ENCODE data around the gene PCED1B.
"Not testable (repeated sequence)": the region's sequence is repeated elsewhere in the genome, so short reads cannot be mapped to it uniquely, and the experiment has no call there.

Gene PCED1B

GRCh38 chr12:47214001-47214619 lies 134.7 kb downstream of the PCED1B start:
- Histone ChIP-seq H3K9me3 (ENCODE audit: control insufficient read depth in 2 of 2, low read length in 2 of 2) (no peaks in the 10 kb centered on the region), H3K27me3 (ENCODE audit: control insufficient read depth in 2 of 2, insufficient read depth in 2 of 2, low read length in 2 of 2) (no peaks in the 10 kb centered on the region), H3K27ac (ENCODE audit: low read depth in 2 of 2, low read length in 2 of 2) (peak overlapping the region in 1 of 2 donors; percentile 13), H3K36me3 (ENCODE audit: control insufficient read depth in 2 of 2, insufficient read depth in 2 of 2, low read length in 2 of 2) (no peaks in the 10 kb centered on the region), H3K4me1 (ENCODE audit: control insufficient read depth in 2 of 2, insufficient read depth in 2 of 2, low read length in 2 of 2) (no peaks in the 10 kb centered on the region), H3K4me3 (ENCODE audit: low read length in 2 of 2) (peak overlapping the region in 1 of 2 donors; percentile 4), H3K9ac (ENCODE audit: low read depth in 1 of 2, low read length in 2 of 2) (no peak overlapping the region)

- no peaks in the 10 kb centered on the region for H3K27me3 ChIP-seq (ENCODE audit: control insufficient read depth in 2 of 2, insufficient read depth in 2 of 2, low read length in 2 of 2)
- peak overlapping the region; percentile 43 to 69 for H3K4me3 ChIP-seq (ENCODE audit: low read length in 2 of 2)
- H3K9me3 ChIP-seq (ENCODE audit: control insufficient read depth in 2 of 2, low read length in 2 of 2) = no peaks in the 10 kb centered on the region
- no peaks in the 10 kb centered on the region for H3K4me1 ChIP-seq (ENCODE audit: control insufficient read depth in 2 of 2, insufficient read depth in 2 of 2, low read length in 2 of 2)
- H3K36me3 ChIP-seq (ENCODE audit: control insufficient read depth in 2 of 2, insufficient read depth in 2 of 2, low read length in 2 of 2) = no peaks in the 10 kb centered on the region
- H3K9ac ChIP-seq (ENCODE audit: low read depth in 1 of 2, low read length in 2 of 2) = no peak overlapping the region
- no peak overlapping the region for H3K27ac ChIP-seq (ENCODE audit: low read depth in 2 of 2, low read length in 2 of 2)
These were observed 135.3 kb downstream of the PCED1B start for GRCh38 chr12:47214771-47215170.

- H3K4me3 ChIP-seq (ENCODE audit: low read length in 2 of 2) = peak overlapping the region in 1 of 2 donors; percentile 69
- H3K9ac ChIP-seq (ENCODE audit: low read depth in 1 of 2, low read length in 2 of 2) = peak overlapping the region; percentile 11 to 49
- H3K9me3 ChIP-seq (ENCODE audit: control insufficient read depth in 2 of 2, low read length in 2 of 2) = no peaks in the 10 kb centered on the region
- H3K27me3 ChIP-seq (ENCODE audit: control insufficient read depth in 2 of 2, insufficient read depth in 2 of 2, low read length in 2 of 2) = no peaks in the 10 kb centered on the region
- peak overlapping the region; percentile 58 to 78 for H3K27ac ChIP-seq (ENCODE audit: low read depth in 2 of 2, low read length in 2 of 2)
- no peaks in the 10 kb centered on the region for H3K4me1 ChIP-seq (ENCODE audit: control insufficient read depth in 2 of 2, insufficient read depth in 2 of 2, low read length in 2 of 2)
- no peaks in the 10 kb centered on the region for H3K36me3 ChIP-seq (ENCODE audit: control insufficient read depth in 2 of 2, insufficient read depth in 2 of 2, low read length in 2 of 2)
These were observed 136.8 kb downstream of the PCED1B start for GRCh38 chr12:47216150-47216677.

GRCh38 chr12:47217595-47217869 lies 138.1 kb downstream of the PCED1B start:
- H3K27ac ChIP-seq (ENCODE audit: low read depth in 2 of 2, low read length in 2 of 2); H3K9me3 ChIP-seq (ENCODE audit: control insufficient read depth in 2 of 2, low read length in 2 of 2); H3K4me1 ChIP-seq (ENCODE audit: control insufficient read depth in 2 of 2, insufficient read depth in 2 of 2, low read length in 2 of 2); H3K27me3 ChIP-seq (ENCODE audit: control insufficient read depth in 2 of 2, insufficient read depth in 2 of 2, low read length in 2 of 2); H3K9ac ChIP-seq (ENCODE audit: low read depth in 1 of 2, low read length in 2 of 2); H3K36me3 ChIP-seq (ENCODE audit: control insufficient read depth in 2 of 2, insufficient read depth in 2 of 2, low read length in 2 of 2): not testable (repeated sequence)
- H3K4me3 ChIP-seq (ENCODE audit: low read length in 2 of 2) = peak overlapping the region; percentile 46 to 58

- Histone ChIP-seq H3K27me3 (ENCODE audit: control insufficient read depth in 2 of 2, insufficient read depth in 2 of 2, low read length in 2 of 2) (no peaks in the 10 kb centered on the region), H3K27ac (ENCODE audit: low read depth in 2 of 2, low read length in 2 of 2) (peak overlapping the region in 1 of 2 donors; percentile 10), H3K36me3 (ENCODE audit: control insufficient read depth in 2 of 2, insufficient read depth in 2 of 2, low read length in 2 of 2) (no peaks in the 10 kb centered on the region), H3K4me1 (ENCODE audit: control insufficient read depth in 2 of 2, insufficient read depth in 2 of 2, low read length in 2 of 2) (peaks cover 5 to 7% of the 10 kb centered on the region in 2 donors), H3K9ac (ENCODE audit: low read depth in 1 of 2, low read length in 2 of 2) (no peak overlapping the region), H3K4me3 (ENCODE audit: low read length in 2 of 2) (peak overlapping the region; percentile 46 to 58), H3K9me3 (ENCODE audit: control insufficient read depth in 2 of 2, low read length in 2 of 2) (no peaks in the 10 kb centered on the region)
These were observed 138.8 kb downstream of the PCED1B start for GRCh38 chr12:47218191-47218654.

DNA sequence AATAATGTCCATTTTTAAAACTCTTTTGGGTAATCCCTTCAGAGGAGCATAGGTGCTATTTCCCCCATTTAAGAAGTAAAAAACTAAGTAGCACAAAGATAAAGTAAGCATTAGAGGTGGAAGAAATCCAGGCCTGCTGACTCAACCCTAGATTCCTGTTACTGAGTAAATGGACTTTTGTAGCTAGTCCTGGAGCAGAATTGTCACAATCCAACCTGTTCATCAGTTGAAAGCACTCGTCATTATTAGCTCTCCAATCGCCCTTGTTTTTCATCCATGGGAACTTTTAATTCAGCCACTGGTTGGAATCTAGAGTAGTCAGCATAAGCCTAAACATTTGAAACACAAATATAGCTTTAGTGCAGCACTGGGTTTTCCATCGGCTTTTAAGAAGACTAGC lies 139.8 kb downstream of the PCED1B start:
- H3K27me3 ChIP-seq (ENCODE audit: control insufficient read depth in 2 of 2, insufficient read depth in 2 of 2, low read length in 2 of 2) = no peaks in the 10 kb centered on the region
- peak overlapping the region in 1 of 2 donors; percentile 9 for H3K4me3 ChIP-seq (ENCODE audit: low read length in 2 of 2)
- H3K9ac ChIP-seq (ENCODE audit: low read depth in 1 of 2, low read length in 2 of 2) = no peak overlapping the region
- H3K27ac ChIP-seq (ENCODE audit: low read depth in 2 of 2, low read length in 2 of 2) = no peak overlapping the region
- H3K9me3 ChIP-seq (ENCODE audit: control insufficient read depth in 2 of 2, low read length in 2 of 2) = no peaks in the 10 kb centered on the region
- H3K36me3 ChIP-seq (ENCODE audit: control insufficient read depth in 2 of 2, insufficient read depth in 2 of 2, low read length in 2 of 2) = no peaks in the 10 kb centered on the region
- peaks cover 11 to 13% of the 10 kb centered on the region in 2 donors for H3K4me1 ChIP-seq (ENCODE audit: control insufficient read depth in 2 of 2, insufficient read depth in 2 of 2, low read length in 2 of 2)

DNA sequence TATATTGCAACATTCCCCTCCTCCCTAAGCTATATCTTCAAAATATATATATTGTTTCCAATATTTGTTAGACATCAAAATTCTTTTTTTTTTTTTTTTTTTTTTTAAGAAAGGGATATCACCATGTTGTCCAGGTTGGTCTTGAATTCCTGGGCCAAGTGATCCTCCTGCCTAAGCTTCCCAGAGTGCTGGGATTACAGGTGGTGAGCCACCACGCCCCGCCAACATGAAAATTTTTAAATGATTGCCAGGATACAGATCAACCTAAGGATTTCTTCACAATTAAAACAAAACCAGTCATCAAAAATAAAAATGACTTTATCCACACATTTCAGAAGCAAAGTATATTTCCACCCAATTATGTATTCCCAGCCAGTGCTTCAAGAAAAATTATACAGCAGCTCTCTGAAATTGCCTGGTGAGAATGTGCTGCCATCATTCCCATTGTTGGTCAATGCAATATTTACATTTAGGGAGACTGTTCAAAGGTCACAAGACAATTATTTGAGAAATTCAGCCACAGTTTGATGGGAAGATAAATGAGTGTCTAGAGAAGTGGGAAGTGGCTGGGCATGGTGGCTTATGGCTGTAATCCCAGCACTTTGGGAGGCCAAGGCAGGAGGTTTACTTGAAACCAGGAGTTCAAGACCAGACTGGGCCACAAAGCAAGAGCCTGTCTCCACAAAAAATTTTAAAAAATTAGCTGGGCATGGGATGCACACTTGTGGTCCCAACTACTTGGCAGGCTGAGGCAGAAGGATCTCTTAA lies 142.0 kb downstream of the PCED1B start:
- H3K27ac ChIP-seq (ENCODE audit: low read depth in 2 of 2, low read length in 2 of 2) = no peak overlapping the region

DNA sequence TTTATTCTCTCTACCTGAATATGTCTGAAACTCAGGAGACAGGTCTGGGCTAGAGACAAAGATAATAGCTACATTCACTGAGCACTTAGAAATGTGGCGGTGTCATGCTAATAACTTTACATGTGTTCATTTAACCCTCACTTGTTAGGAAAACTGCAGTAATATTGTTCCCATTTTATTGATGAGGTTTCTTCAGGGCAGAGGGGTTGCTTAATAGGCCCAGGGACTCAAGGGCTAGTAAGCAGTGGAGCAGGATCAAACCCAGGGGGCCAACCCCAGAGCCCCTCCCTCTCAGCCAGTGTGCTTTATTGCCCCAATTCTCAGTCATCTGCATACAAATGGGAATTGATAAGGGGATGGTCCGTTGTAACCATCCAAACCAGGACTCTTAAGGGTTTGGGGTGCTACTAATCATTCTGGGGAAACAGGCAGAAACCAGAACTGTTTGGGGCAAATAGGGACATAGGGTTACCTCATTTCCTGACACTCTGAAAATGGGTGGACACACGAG lies 143.2 kb downstream of the PCED1B start:
- H3K27ac ChIP-seq (ENCODE audit: low read depth in 2 of 2, low read length in 2 of 2) = peak overlapping the region in 1 of 2 donors; percentile 5
- H3K36me3 ChIP-seq (ENCODE audit: control insufficient read depth in 2 of 2, insufficient read depth in 2 of 2, low read length in 2 of 2) = no peaks in the 10 kb centered on the region
- no peaks in the 10 kb centered on the region for H3K9me3 ChIP-seq (ENCODE audit: control insufficient read depth in 2 of 2, low read length in 2 of 2)
- H3K27me3 ChIP-seq (ENCODE audit: control insufficient read depth in 2 of 2, insufficient read depth in 2 of 2, low read length in 2 of 2) = no peaks in the 10 kb centered on the region
- H3K4me1 ChIP-seq (ENCODE audit: control insufficient read depth in 2 of 2, insufficient read depth in 2 of 2, low read length in 2 of 2) = peaks cover 11 to 13% of the 10 kb centered on the region in 2 donors
- H3K4me3 ChIP-seq (ENCODE audit: low read length in 2 of 2) = peak overlapping the region in 1 of 2 donors; percentile 31
- no peak overlapping the region for H3K9ac ChIP-seq (ENCODE audit: low read depth in 1 of 2, low read length in 2 of 2)

More for the DNA sequence above, 142.0 kb downstream of the PCED1B start:
- Histone ChIP-seq H3K27me3 (ENCODE audit: control insufficient read depth in 2 of 2, insufficient read depth in 2 of 2, low read length in 2 of 2) (no peaks in the 10 kb centered on the region), H3K9ac (ENCODE audit: low read depth in 1 of 2, low read length in 2 of 2) (no peak overlapping the region), H3K9me3 (ENCODE audit: control insufficient read depth in 2 of 2, low read length in 2 of 2) (no peaks in the 10 kb centered on the region), H3K4me1 (ENCODE audit: control insufficient read depth in 2 of 2, insufficient read depth in 2 of 2, low read length in 2 of 2) (peaks cover 11 to 13% of the 10 kb centered on the region in 2 donors), H3K36me3 (ENCODE audit: control insufficient read depth in 2 of 2, insufficient read depth in 2 of 2, low read length in 2 of 2) (no peaks in the 10 kb centered on the region), H3K4me3 (ENCODE audit: low read length in 2 of 2) (no peak overlapping the region)

GRCh38 chr12:47223031-47223847 lies 143.8 kb downstream of the PCED1B start:
- no peak overlapping the region for H3K9ac ChIP-seq (ENCODE audit: low read depth in 1 of 2, low read length in 2 of 2)
- H3K4me3 ChIP-seq (ENCODE audit: low read length in 2 of 2) = peak overlapping the region in 1 of 2 donors; percentile 53
- no peaks in the 10 kb centered on the region for H3K9me3 ChIP-seq (ENCODE audit: control insufficient read depth in 2 of 2, low read length in 2 of 2)
- H3K36me3 ChIP-seq (ENCODE audit: control insufficient read depth in 2 of 2, insufficient read depth in 2 of 2, low read length in 2 of 2) = no peaks in the 10 kb centered on the region
- H3K27ac ChIP-seq (ENCODE audit: low read depth in 2 of 2, low read length in 2 of 2) = peak overlapping the region; percentile 5 to 48
- H3K27me3 ChIP-seq (ENCODE audit: control insufficient read depth in 2 of 2, insufficient read depth in 2 of 2, low read length in 2 of 2) = no peaks in the 10 kb centered on the region
- H3K4me1 ChIP-seq (ENCODE audit: control insufficient read depth in 2 of 2, insufficient read depth in 2 of 2, low read length in 2 of 2) = peaks cover 11 to 13% of the 10 kb centered on the region in 2 donors

Measured in mucosa of rectum (tissue), 2 donors.